Measurements from ENCODE around the gene TBC1D21.

Gene TBC1D21

GRCh38 chr15:73845507-73845906 lies 27.9 kb upstream of the TBC1D21 start:
- H3K4me1 ChIP-seq (ENCODE audit: control insufficient read depth, low read depth, low read length) = peaks cover 9% of the 10 kb centered on the region
- H3K4me3 ChIP-seq (ENCODE audit: low read length) = no peak overlapping the region
- H3K36me3 ChIP-seq (ENCODE audit: control insufficient read depth, low read depth, low read length) = no peaks in the 10 kb centered on the region
- H3K27me3 ChIP-seq (ENCODE audit: control insufficient read depth, insufficient read depth, low read length) = no peaks in the 10 kb centered on the region
- no peak overlapping the region for H3K9ac ChIP-seq (ENCODE audit: low read length)
- no peaks in the 10 kb centered on the region for H3K9me3 ChIP-seq (ENCODE audit: control insufficient read depth, low read depth, low read length)
- no peak overlapping the region for H3K27ac ChIP-seq (ENCODE audit: low read length)

GRCh38 chr15:73845907-73846306 lies 27.5 kb upstream of the TBC1D21 start:
- Histone ChIP-seq H3K9ac (ENCODE audit: low read length) (no peak overlapping the region), H3K4me3 (ENCODE audit: low read length) (no peak overlapping the region), H3K4me1 (ENCODE audit: control insufficient read depth, low read depth, low read length) (peaks cover 9% of the 10 kb centered on the region), H3K27me3 (ENCODE audit: control insufficient read depth, insufficient read depth, low read length) (no peaks in the 10 kb centered on the region), H3K27ac (ENCODE audit: low read length) (no peak overlapping the region), H3K36me3 (ENCODE audit: control insufficient read depth, low read depth, low read length) (no peaks in the 10 kb centered on the region), H3K9me3 (ENCODE audit: control insufficient read depth, low read depth, low read length) (no peaks in the 10 kb centered on the region)

GRCh38 chr15:73849641-73850040 lies 23.7 kb upstream of the TBC1D21 start:
- Histone ChIP-seq H3K9me3 (ENCODE audit: control insufficient read depth, low read depth, low read length) (no peaks in the 10 kb centered on the region), H3K4me3 (ENCODE audit: low read length) (no peak overlapping the region), H3K9ac (ENCODE audit: low read length) (no peak overlapping the region), H3K4me1 (ENCODE audit: control insufficient read depth, low read depth, low read length) (peaks cover 2% of the 10 kb centered on the region), H3K27ac (ENCODE audit: low read length) (no peak overlapping the region), H3K36me3 (ENCODE audit: control insufficient read depth, low read depth, low read length) (no peaks in the 10 kb centered on the region), H3K27me3 (ENCODE audit: control insufficient read depth, insufficient read depth, low read length) (no peaks in the 10 kb centered on the region)

- Histone ChIP-seq H3K9ac (ENCODE audit: low read length) (no peak overlapping the region), H3K27me3 (ENCODE audit: control insufficient read depth, insufficient read depth, low read length) (no peaks in the 10 kb centered on the region), H3K36me3 (ENCODE audit: control insufficient read depth, low read depth, low read length) (no peaks in the 10 kb centered on the region), H3K9me3 (ENCODE audit: control insufficient read depth, low read depth, low read length) (no peaks in the 10 kb centered on the region), H3K27ac (ENCODE audit: low read length) (no peak overlapping the region), H3K4me3 (ENCODE audit: low read length) (no peak overlapping the region), H3K4me1 (ENCODE audit: control insufficient read depth, low read depth, low read length) (no peaks in the 10 kb centered on the region)
These were observed 23.1 kb upstream of the TBC1D21 start for GRCh38 chr15:73850228-73850627.

GRCh38 chr15:73851689-73852088 lies 21.7 kb upstream of the TBC1D21 start:
- Histone ChIP-seq H3K27me3 (ENCODE audit: control insufficient read depth, insufficient read depth, low read length) (no peaks in the 10 kb centered on the region), H3K27ac (ENCODE audit: low read length) (no peak overlapping the region)

GRCh38 chr15:73852507-73852906 lies 20.9 kb upstream of the TBC1D21 start:
- Histone ChIP-seq H3K9me3 (ENCODE audit: control insufficient read depth, low read depth, low read length) (no peaks in the 10 kb centered on the region), H3K9ac (ENCODE audit: low read length) (no peak overlapping the region), H3K27me3 (ENCODE audit: control insufficient read depth, insufficient read depth, low read length) (no peaks in the 10 kb centered on the region), H3K4me1 (ENCODE audit: control insufficient read depth, low read depth, low read length) (no peaks in the 10 kb centered on the region), H3K27ac (ENCODE audit: low read length) (no peak overlapping the region), H3K4me3 (ENCODE audit: low read length) (no peak overlapping the region), H3K36me3 (ENCODE audit: control insufficient read depth, low read depth, low read length) (no peaks in the 10 kb centered on the region)

More at GRCh38 chr15:73851689-73852088, 21.7 kb upstream of the TBC1D21 start:
- no peaks in the 10 kb centered on the region for H3K9me3 ChIP-seq (ENCODE audit: control insufficient read depth, low read depth, low read length)
- no peaks in the 10 kb centered on the region for H3K36me3 ChIP-seq (ENCODE audit: control insufficient read depth, low read depth, low read length)
- no peaks in the 10 kb centered on the region for H3K4me1 ChIP-seq (ENCODE audit: control insufficient read depth, low read depth, low read length)
- H3K9ac ChIP-seq (ENCODE audit: low read length) = no peak overlapping the region
- no peak overlapping the region for H3K4me3 ChIP-seq (ENCODE audit: low read length)

- no peaks in the 10 kb centered on the region for H3K9me3 ChIP-seq (ENCODE audit: control insufficient read depth, low read depth, low read length)
- no peak overlapping the region for H3K27ac ChIP-seq (ENCODE audit: low read length)
- no peak overlapping the region for H3K4me3 ChIP-seq (ENCODE audit: low read length)
- H3K27me3 ChIP-seq (ENCODE audit: control insufficient read depth, insufficient read depth, low read length) = no peaks in the 10 kb centered on the region
- H3K4me1 ChIP-seq (ENCODE audit: control insufficient read depth, low read depth, low read length) = no peaks in the 10 kb centered on the region
- H3K36me3 ChIP-seq (ENCODE audit: control insufficient read depth, low read depth, low read length) = no peaks in the 10 kb centered on the region
- H3K9ac ChIP-seq (ENCODE audit: low read length) = no peak overlapping the region
These were observed 19.1 kb upstream of the TBC1D21 start for GRCh38 chr15:73854265-73854664.

GRCh38 chr15:73856458-73857192 lies 16.7 kb upstream of the TBC1D21 start:
- Histone ChIP-seq H3K4me1 (ENCODE audit: control insufficient read depth, low read depth, low read length) (no peaks in the 10 kb centered on the region), H3K4me3 (ENCODE audit: low read length) (no peak overlapping the region), H3K9ac (ENCODE audit: low read length) (no peak overlapping the region), H3K27ac (ENCODE audit: low read length) (no peak overlapping the region), H3K36me3 (ENCODE audit: control insufficient read depth, low read depth, low read length) (no peaks in the 10 kb centered on the region), H3K9me3 (ENCODE audit: control insufficient read depth, low read depth, low read length) (no peaks in the 10 kb centered on the region), H3K27me3 (ENCODE audit: control insufficient read depth, insufficient read depth, low read length) (no peaks in the 10 kb centered on the region)

GRCh38 chr15:73857193-73857920 lies 16.0 kb upstream of the TBC1D21 start:
- no peak overlapping the region for H3K9ac ChIP-seq (ENCODE audit: low read length)
- no peak overlapping the region for H3K27ac ChIP-seq (ENCODE audit: low read length)
- no peaks in the 10 kb centered on the region for H3K27me3 ChIP-seq (ENCODE audit: control insufficient read depth, insufficient read depth, low read length)
- no peak overlapping the region for H3K4me3 ChIP-seq (ENCODE audit: low read length)
- H3K4me1 ChIP-seq (ENCODE audit: control insufficient read depth, low read depth, low read length) = peaks cover 6% of the 10 kb centered on the region
- no peaks in the 10 kb centered on the region for H3K36me3 ChIP-seq (ENCODE audit: control insufficient read depth, low read depth, low read length)
- H3K9me3 ChIP-seq (ENCODE audit: control insufficient read depth, low read depth, low read length) = no peaks in the 10 kb centered on the region

GRCh38 chr15:73858062-73858461 lies 15.3 kb upstream of the TBC1D21 start:
- H3K27me3 ChIP-seq (ENCODE audit: control insufficient read depth, insufficient read depth, low read length) = no peaks in the 10 kb centered on the region
- H3K4me1 ChIP-seq (ENCODE audit: control insufficient read depth, low read depth, low read length) = peaks cover 10% of the 10 kb centered on the region
- no peak overlapping the region for H3K9ac ChIP-seq (ENCODE audit: low read length)
- no peak overlapping the region for H3K27ac ChIP-seq (ENCODE audit: low read length)
- no peak overlapping the region for H3K4me3 ChIP-seq (ENCODE audit: low read length)
- no peaks in the 10 kb centered on the region for H3K36me3 ChIP-seq (ENCODE audit: control insufficient read depth, low read depth, low read length)
- no peaks in the 10 kb centered on the region for H3K9me3 ChIP-seq (ENCODE audit: control insufficient read depth, low read depth, low read length)

GRCh38 chr15:73862276-73862675 lies 11.1 kb upstream of the TBC1D21 start:
- no peak overlapping the region for H3K4me3 ChIP-seq (ENCODE audit: low read length)
- no peaks in the 10 kb centered on the region for H3K27me3 ChIP-seq (ENCODE audit: control insufficient read depth, insufficient read depth, low read length)
- peaks cover 10% of the 10 kb centered on the region for H3K4me1 ChIP-seq (ENCODE audit: control insufficient read depth, low read depth, low read length)
- peak overlapping the region; percentile 78 for H3K27ac ChIP-seq (ENCODE audit: low read length)
- no peaks in the 10 kb centered on the region for H3K36me3 ChIP-seq (ENCODE audit: control insufficient read depth, low read depth, low read length)
- no peak overlapping the region for H3K9ac ChIP-seq (ENCODE audit: low read length)
- H3K9me3 ChIP-seq (ENCODE audit: control insufficient read depth, low read depth, low read length) = no peaks in the 10 kb centered on the region

GRCh38 chr15:73865379-73865778 lies 8.0 kb upstream of the TBC1D21 start:
- no peak overlapping the region for H3K4me3 ChIP-seq (ENCODE audit: low read length)
- H3K4me1 ChIP-seq (ENCODE audit: control insufficient read depth, low read depth, low read length) = peaks cover 13% of the 10 kb centered on the region
- no peak overlapping the region for H3K27ac ChIP-seq (ENCODE audit: low read length)
- H3K27me3 ChIP-seq (ENCODE audit: control insufficient read depth, insufficient read depth, low read length) = no peaks in the 10 kb centered on the region
- no peak overlapping the region for H3K9ac ChIP-seq (ENCODE audit: low read length)
- no peaks in the 10 kb centered on the region for H3K9me3 ChIP-seq (ENCODE audit: control insufficient read depth, low read depth, low read length)
- no peaks in the 10 kb centered on the region for H3K36me3 ChIP-seq (ENCODE audit: control insufficient read depth, low read depth, low read length)

Data from iPS-18a (cell line).